ENCODE results near the gene PXK. TPM values are rescaled to one million over a fixed set of nuclear protein-coding genes. Genes with fewer than 3 reads are reported as not detected.

The PXK gene
- total and polyA plus RNA-seq, 10 of the 15 experiments (the other 5 are each of a cell fraction or from before 2014, with no cell fraction given), result 8.4 to 38.0 (median 27.6) TPM

GRCh38 chr3:58358808-58359207 lies 26.1 kb downstream of the PXK start:
- no TSS peak for BruUV-seq (replicated peaks)
- no peaks in the 10 kb centered on the region for H3K36me3 ChIP-seq (ENCODE audit: control insufficient read depth in 2 of 2, insufficient read depth in 2 of 2, low read length in 1 of 2)

More at GRCh38 chr3:58358808-58359207, 26.1 kb downstream of the PXK start:
- no peak for FAIRE-seq
- ChIA-PET RAD21 (ENCODE audit: unreplicated experiment) (interaction anchor here (1.9 kb wide), 1 partner anchor 8 kb away, joined by 7 read pairs; no protein-coding TSS in a partner anchor), SMC1A (ENCODE audit: uncharacterized antibody, unreplicated experiment) (interaction anchor here (1.4 kb wide), 1 partner anchor 30 kb away, joined by 4 read pairs; no protein-coding TSS in a partner anchor), CTCF (no interaction called here), POLR2A (no interaction called here)
- H3K27me3 ChIP-seq (replicated peaks in 1 of 2; ENCODE audit: control insufficient read depth in 2 of 2, insufficient read depth in 2 of 2, low read length in 1 of 2), result no peaks in the 10 kb centered on the region
- no peak for TF ChIP-seq MEF2A (IDR thresholded peaks at IDR 0.05; ENCODE audit: insufficient read depth, low read depth, low read length)
- TF ChIP-seq, protein P1, sequence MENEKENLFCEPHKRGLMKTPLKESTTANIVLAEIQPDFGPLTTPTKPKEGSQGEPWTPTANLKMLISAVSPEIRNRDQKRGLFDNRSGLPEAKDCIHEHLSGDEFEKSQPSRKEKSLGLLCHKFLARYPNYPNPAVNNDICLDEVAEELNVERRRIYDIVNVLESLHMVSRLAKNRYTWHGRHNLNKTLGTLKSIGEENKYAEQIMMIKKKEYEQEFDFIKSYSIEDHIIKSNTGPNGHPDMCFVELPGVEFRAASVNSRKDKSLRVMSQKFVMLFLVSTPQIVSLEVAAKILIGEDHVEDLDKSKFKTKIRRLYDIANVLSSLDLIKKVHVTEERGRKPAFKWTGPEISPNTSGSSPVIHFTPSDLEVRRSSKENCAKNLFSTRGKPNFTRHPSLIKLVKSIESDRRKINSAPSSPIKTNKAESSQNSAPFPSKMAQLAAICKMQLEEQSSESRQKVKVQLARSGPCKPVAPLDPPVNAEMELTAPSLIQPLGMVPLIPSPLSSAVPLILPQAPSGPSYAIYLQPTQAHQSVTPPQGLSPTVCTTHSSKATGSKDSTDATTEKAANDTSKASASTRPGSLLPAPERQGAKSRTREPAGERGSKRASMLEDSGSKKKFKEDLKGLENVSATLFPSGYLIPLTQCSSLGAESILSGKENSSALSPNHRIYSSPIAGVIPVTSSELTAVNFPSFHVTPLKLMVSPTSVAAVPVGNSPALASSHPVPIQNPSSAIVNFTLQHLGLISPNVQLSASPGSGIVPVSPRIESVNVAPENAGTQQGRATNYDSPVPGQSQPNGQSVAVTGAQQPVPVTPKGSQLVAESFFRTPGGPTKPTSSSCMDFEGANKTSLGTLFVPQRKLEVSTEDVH (IDR thresholded peaks at IDR 0.05; ENCODE audit: low read depth, partially characterized antibody), result no peak
- no peak for TF ChIP-seq ZZZ3 (IDR thresholded peaks at IDR 0.05; ENCODE audit: control insufficient read depth, insufficient read length, low read depth)
- no peak for TF ChIP-seq RAD51 (IDR thresholded peaks at IDR 0.05)
- no peak for TF ChIP-seq ASH2L (IDR thresholded peaks at IDR 0.05; ENCODE audit: borderline replicate concordance, low read depth)
- no peak for TF ChIP-seq STAT3 (IDR thresholded peaks at IDR 0.05; ENCODE audit: low read depth, low read length)
- no peak for TF ChIP-seq EZH2 (IDR thresholded peaks at IDR 0.05; ENCODE audit: borderline replicate concordance, control insufficient read depth, low read depth, low read length)
- TF ChIP-seq, protein P2, sequence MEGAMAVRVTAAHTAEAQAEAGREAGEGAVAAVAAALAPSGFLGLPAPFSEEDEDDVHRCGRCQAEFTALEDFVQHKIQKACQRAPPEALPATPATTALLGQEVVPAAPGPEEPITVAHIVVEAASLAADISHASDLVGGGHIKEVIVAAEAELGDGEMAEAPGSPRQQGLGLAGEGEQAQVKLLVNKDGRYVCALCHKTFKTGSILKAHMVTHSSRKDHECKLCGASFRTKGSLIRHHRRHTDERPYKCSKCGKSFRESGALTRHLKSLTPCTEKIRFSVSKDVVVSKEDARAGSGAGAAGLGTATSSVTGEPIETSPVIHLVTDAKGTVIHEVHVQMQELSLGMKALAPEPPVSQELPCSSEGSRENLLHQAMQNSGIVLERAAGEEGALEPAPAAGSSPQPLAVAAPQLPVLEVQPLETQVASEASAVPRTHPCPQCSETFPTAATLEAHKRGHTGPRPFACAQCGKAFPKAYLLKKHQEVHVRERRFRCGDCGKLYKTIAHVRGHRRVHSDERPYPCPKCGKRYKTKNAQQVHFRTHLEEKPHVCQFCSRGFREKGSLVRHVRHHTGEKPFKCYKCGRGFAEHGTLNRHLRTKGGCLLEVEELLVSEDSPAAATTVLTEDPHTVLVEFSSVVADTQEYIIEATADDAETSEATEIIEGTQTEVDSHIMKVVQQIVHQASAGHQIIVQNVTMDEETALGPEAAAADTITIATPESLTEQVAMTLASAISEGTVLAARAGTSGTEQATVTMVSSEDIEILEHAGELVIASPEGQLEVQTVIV (IDR thresholded peaks at IDR 0.05; ENCODE audit: borderline replicate concordance, partially characterized antibody), result no peak
- peaks cover 27% of the 10 kb centered on the region for H3K4me1 ChIP-seq (ENCODE audit: control insufficient read depth, insufficient read depth, low read length)
- H3K4me2 ChIP-seq (ENCODE audit: control insufficient read depth, insufficient read depth), result no peak overlapping the region
- in situ Hi-C loops (cut with MboI) (no loop called here), intact Hi-C loops (cut with micrococcal nuclease; ENCODE audit: unreplicated experiment) (no loop called here)
- H3K27ac ChIP-seq (ENCODE audit: control insufficient read depth, insufficient read depth), result no peak overlapping the region
- 82% methylated on average over 4 of the region's 4 CpGs for WGBS (ENCODE audit: insufficient coverage, insufficient replicate concordance, low lambda C conversion rate, missing lambda C conversion rate)
- no peaks in the 10 kb centered on the region for H4K20me1 ChIP-seq (ENCODE audit: control insufficient read depth, insufficient read depth)
- ATAC-seq, result no peak
- H3K9ac ChIP-seq (ENCODE audit: control insufficient read depth, insufficient read depth, low read length), result no peak overlapping the region
- H2AFZ ChIP-seq (ENCODE audit: control insufficient read depth, low read depth, low read length), result no peak overlapping the region
- H3K79me2 ChIP-seq (ENCODE audit: control insufficient read depth, insufficient read depth, low read length), result peaks cover 2% of the 10 kb centered on the region
- no peak overlapping the region for H3K4me3 ChIP-seq
- H3K9me3 ChIP-seq (replicated peaks; ENCODE audit: control insufficient read depth, insufficient read depth, low read length), result no peaks in the 10 kb centered on the region
- DNase-seq (ENCODE audit: low read depth, low spot score), result no peak
